HG03108 (cell line): ENCODE results near the gene DCDC1.
"Not testable (repeated sequence)": the region's sequence is repeated elsewhere in the genome, so short reads cannot be mapped to it uniquely, and the experiment has no call there.

ENCODE experiments used
- ATAC-seq: cut with Tn5 transposase; IDR thresholded peaks from one replicate; pipeline ENCODE4 v1.9.1; 2021; ENCODE audit warnings: moderate library complexity; ENCODE audit not compliant: unreplicated experiment

Gene DCDC1

GRCh38 chr11:31337806-31338205, 31.7 kb downstream of the DCDC1 start:
- no peak for ATAC-seq

- ATAC-seq = no peak
These were observed 40.8 kb downstream of the DCDC1 start for GRCh38 chr11:31328697-31329096.

- no peak for ATAC-seq
These were observed 42.1 kb downstream of the DCDC1 start for GRCh38 chr11:31327417-31327816.

GRCh38 chr11:31326470-31327148, 42.9 kb downstream of the DCDC1 start:
- no peak for ATAC-seq

- ATAC-seq = no peak
These were observed 44.4 kb downstream of the DCDC1 start for GRCh38 chr11:31325160-31325559.

GRCh38 chr11:31323145-31323544, 46.4 kb downstream of the DCDC1 start:
- ATAC-seq = no peak

- ATAC-seq = not testable (repeated sequence)
These were observed 48.0 kb downstream of the DCDC1 start for GRCh38 chr11:31321494-31321893.

GRCh38 chr11:31303644-31304180, 65.8 kb downstream of the DCDC1 start:
- no peak for ATAC-seq

- ATAC-seq = no peak
These were observed 67.7 kb downstream of the DCDC1 start for GRCh38 chr11:31301549-31302510.

- no peak for ATAC-seq
These were observed 74.2 kb downstream of the DCDC1 start for GRCh38 chr11:31295308-31295707.

- not testable (repeated sequence) for ATAC-seq
These were observed 96.0 kb downstream of the DCDC1 start for GRCh38 chr11:31273527-31273926.

- no peak for ATAC-seq
These were observed 101.8 kb downstream of the DCDC1 start for GRCh38 chr11:31267720-31268119.

- no peak for ATAC-seq
These were observed 104.7 kb downstream of the DCDC1 start for GRCh38 chr11:31264834-31265233.

GRCh38 chr11:31262761-31263160, 106.8 kb downstream of the DCDC1 start:
- ATAC-seq = no peak

- ATAC-seq = no peak
These were observed 109.7 kb downstream of the DCDC1 start for GRCh38 chr11:31259797-31260196.

- no peak for ATAC-seq
These were observed 115.1 kb downstream of the DCDC1 start for GRCh38 chr11:31254415-31254814.

- ATAC-seq = no peak
These were observed 120.8 kb downstream of the DCDC1 start for GRCh38 chr11:31248768-31249167.

- ATAC-seq = no peak
These were observed 122.2 kb downstream of the DCDC1 start for GRCh38 chr11:31247321-31247720.

- no peak for ATAC-seq
These were observed 122.9 kb downstream of the DCDC1 start for GRCh38 chr11:31246451-31247165.

GRCh38 chr11:31243706-31244105, 125.8 kb downstream of the DCDC1 start:
- ATAC-seq = no peak

- ATAC-seq = no peak
These were observed 129.1 kb downstream of the DCDC1 start for GRCh38 chr11:31240340-31240904.
